PC-3 (cell line): ENCODE results near the gene SLC35A2. TPM values are rescaled to one million over a fixed set of nuclear protein-coding genes. Genes with fewer than 3 reads are reported as not detected.

Experiments used
- ATAC-seq: fragments of 200-7000 bp; cut with Tn5 transposase; 2 replicates; pipeline ENCODE4 v1.9.1; 2020; ENCODE audit warnings: mild to moderate bottlenecking, moderate library complexity
- BruUV-seq: library from RNA; stranded (reverse); fragments of 400-500 nt; replicated peaks from 2 replicates; lab custom pipeline; 2021; lab: Mats Ljungman, UMichigan
- CTCF ChIA-PET: fragments of 300-600 bp; sonication (Branson Sonifier 250); formaldehyde crosslinking; loops from one replicate; lab custom pipeline; 2022; ENCODE audit warnings: antibody characterized with exemption; lab: Charles Lee
- POLR2A ChIA-PET: fragments of 300-600 bp; sonication (Branson Sonifier 250); formaldehyde crosslinking; loops from one replicate; lab custom pipeline; 2022; ENCODE audit warnings: antibody characterized with exemption; ENCODE audit not compliant: unreplicated experiment; lab: Charles Lee
- DNase-seq: peaks from one replicate; pipeline ENCODE4 v3.0.0-alpha.2; 2015
- H2AFZ ChIP-seq: fragments of 300-600 bp; sonication (generic); 2 replicates; pipeline ENCODE4 v1.6.0; 2016; ENCODE audit warnings: antibody characterized with exemption, low read length
- H3F3A ChIP-seq: fragments of 300-600 bp; sonication (generic); one replicate; pipeline ENCODE4 v1.6.0; 2017; ENCODE audit warnings: antibody characterized with exemption, low read length, control low read depth, mild to moderate bottlenecking; ENCODE audit not compliant: unreplicated experiment
- H3K27ac ChIP-seq: fragments of 300-600 bp; sonication (generic); 2 replicates; pipeline ENCODE4 v1.5.1; 2016; ENCODE audit warnings: mild to moderate bottlenecking, low read length
- H3K27me3 ChIP-seq: fragments of 300-600 bp; sonication (generic); 2 replicates; pipeline ENCODE4 v1.6.1; 2016; ENCODE audit warnings: low read length, mixed read lengths
- H3K36me3 ChIP-seq: fragments of 300-600 bp; sonication (generic); 2 replicates; pipeline ENCODE4 v1.6.1; 2016; ENCODE audit warnings: low read depth, mixed run types, low read length, mixed read lengths
- H3K4me1 ChIP-seq: fragments of 300-600 bp; sonication (generic); 2 replicates; pipeline ENCODE4 v1.5.1; 2016; ENCODE audit warnings: low read length; ENCODE audit not compliant: insufficient read depth
- H3K4me2 ChIP-seq: fragments of 300-600 bp; sonication (generic); 2 replicates; pipeline ENCODE4 v1.6.0; 2016; ENCODE audit warnings: low read length
- H3K4me3 ChIP-seq: fragments of 300-600 bp; sonication (generic); 2 replicates; pipeline ENCODE4 v1.5.1; 2016; ENCODE audit warnings: mild to moderate bottlenecking, low read length, mixed read lengths
- H3K79me2 ChIP-seq: fragments of 300-600 bp; sonication (generic); 2 replicates; pipeline ENCODE4 v1.6.1; 2017; ENCODE audit warnings: low read length, mixed read lengths
- H3K9ac ChIP-seq: fragments of 300-600 bp; sonication (generic); 2 replicates; pipeline ENCODE4 v1.6.0; 2016; ENCODE audit warnings: mild to moderate bottlenecking, low read length
- H3K9me2 ChIP-seq: fragments of 300-600 bp; sonication (generic); replicated peaks from 2 replicates; pipeline ENCODE4 v1.6.1; 2016; ENCODE audit warnings: mixed run types, low read length, mixed read lengths
- H3K9me3 ChIP-seq: fragments of 300-600 bp; sonication (generic); 2 replicates; pipeline ENCODE4 v1.6.1; 2016; ENCODE audit warnings: low read length, mixed read lengths
- H4K20me1 ChIP-seq: fragments of 300-600 bp; sonication (generic); 2 replicates; pipeline ENCODE4 v1.6.1; 2016; ENCODE audit warnings: low read length, mixed read lengths
- EZH2 ChIP-seq: fragments of 300-600 bp; sonication (generic); IDR thresholded peaks from one replicate; pipeline ENCODE4 v1.6.1; 2017; ENCODE audit warnings: antibody characterized with exemption, mild to moderate bottlenecking, low read length; ENCODE audit not compliant: unreplicated experiment
- EZH2phosphoT487 ChIP-seq: fragments of 300-600 bp; sonication (generic); IDR thresholded peaks from 2 replicates; pipeline ENCODE4 v1.6.1; 2018; ENCODE audit warnings: mild to moderate bottlenecking, antibody characterized with exemption, low read length, borderline replicate concordance
- intact Hi-C: fragments of 100-400 bp; cut with micrococcal nuclease; formaldehyde crosslinking; loops from 2 replicates; pipeline ENCODE4 v1.9.0; 2023
- total RNA-seq: library from RNA; depleted of rRNA; stranded (reverse); fragments of >200 nt; gene quantifications from 2 replicates; pipeline ENCODE4 v1.2.3, GENCODE V29; 2014
- TF ChIP-seq, protein P1 (sequence below): fragments of 300-600 bp; sonication (generic); conservative IDR thresholded peaks from 2 replicates; pipeline ENCODE4 v1.5.1; 2017; ENCODE audit warnings: antibody characterized with exemption, low read depth, mild to moderate bottlenecking, low read length

Gene SLC35A2
- total RNA-seq, 1 experiment from 2014 or later = 46.8 TPM

DNA sequence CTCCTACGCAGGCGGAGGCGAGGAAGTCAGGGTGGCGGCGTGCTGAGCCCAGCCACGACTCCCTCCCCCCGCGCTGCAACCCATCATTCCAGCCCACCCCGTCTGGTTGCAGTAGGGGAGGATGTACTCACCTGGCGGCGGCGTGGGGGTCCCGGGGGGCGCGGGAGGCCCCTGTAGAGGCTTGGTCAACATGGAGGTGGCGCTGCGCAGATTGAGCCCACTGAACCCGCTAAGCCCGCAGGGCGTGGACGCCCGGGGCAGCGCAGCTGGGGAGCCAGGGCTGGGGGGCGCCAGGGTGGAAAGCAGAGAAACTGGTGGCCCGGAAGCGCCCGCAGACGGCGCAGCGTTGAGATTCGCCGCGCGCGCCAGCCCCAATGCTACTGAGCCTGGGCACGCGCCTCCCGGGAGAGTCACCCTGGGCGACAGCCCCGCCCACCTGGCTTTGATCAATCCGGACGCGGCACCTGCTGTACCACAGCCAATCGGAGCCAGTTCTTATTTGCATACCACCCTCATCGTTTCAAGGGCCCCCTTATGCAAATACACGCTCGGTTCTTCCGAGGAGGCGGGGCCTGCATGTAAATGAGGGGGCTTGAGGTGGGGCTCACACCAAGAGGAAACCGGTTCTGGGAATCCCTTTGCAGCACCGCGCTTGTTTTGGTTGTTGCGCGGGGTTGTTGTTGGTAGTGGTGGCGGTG, 7.3 kb upstream of the SLC35A2 start, which contains the start of gene PIM2:
Gene PIM2 (minus strand): TSS at position 382 of the 698 bp plus-strand sequence. CDS start 190 bp downstream, at position 192.
- intact Hi-C loops = loop anchor here (1.0 to 5.0 kb wide), 3 partner anchors 39 to 156 kb away; partner anchors contain the start of genes GLOD5 and OTUD5
- Histone ChIP-seq H3K27me3 (no peaks in the 10 kb centered on the region), H3K36me3 (peaks cover 13% of the 10 kb centered on the region; the same call in 1 of the 2 replicates), H3F3A (no peaks in the 10 kb centered on the region), H2AFZ (peak within 1 kb of the TSS; percentile 57), H3K9me3 (no peaks in the 10 kb centered on the region), H3K9ac (peak within 1 kb of the TSS; percentile 75), H3K9me2 (no peaks in the 10 kb centered on the region), H3K4me1 (peaks cover 13% of the 10 kb centered on the region), H3K79me2 (peaks cover 29% of the 10 kb centered on the region), H3K4me2 (peak within 1 kb of the TSS; percentile 98), H3K4me3 (peak within 1 kb of the TSS; percentile 90), H3K27ac (no peak within 1 kb of the TSS), H4K20me1 (no peaks in the 10 kb centered on the region)
- ATAC-seq (peak; percentile 83), DNase-seq (peak; percentile 95)
- TSS peak; percentile 18 for BruUV-seq
- TF ChIP-seq, protein P1, sequence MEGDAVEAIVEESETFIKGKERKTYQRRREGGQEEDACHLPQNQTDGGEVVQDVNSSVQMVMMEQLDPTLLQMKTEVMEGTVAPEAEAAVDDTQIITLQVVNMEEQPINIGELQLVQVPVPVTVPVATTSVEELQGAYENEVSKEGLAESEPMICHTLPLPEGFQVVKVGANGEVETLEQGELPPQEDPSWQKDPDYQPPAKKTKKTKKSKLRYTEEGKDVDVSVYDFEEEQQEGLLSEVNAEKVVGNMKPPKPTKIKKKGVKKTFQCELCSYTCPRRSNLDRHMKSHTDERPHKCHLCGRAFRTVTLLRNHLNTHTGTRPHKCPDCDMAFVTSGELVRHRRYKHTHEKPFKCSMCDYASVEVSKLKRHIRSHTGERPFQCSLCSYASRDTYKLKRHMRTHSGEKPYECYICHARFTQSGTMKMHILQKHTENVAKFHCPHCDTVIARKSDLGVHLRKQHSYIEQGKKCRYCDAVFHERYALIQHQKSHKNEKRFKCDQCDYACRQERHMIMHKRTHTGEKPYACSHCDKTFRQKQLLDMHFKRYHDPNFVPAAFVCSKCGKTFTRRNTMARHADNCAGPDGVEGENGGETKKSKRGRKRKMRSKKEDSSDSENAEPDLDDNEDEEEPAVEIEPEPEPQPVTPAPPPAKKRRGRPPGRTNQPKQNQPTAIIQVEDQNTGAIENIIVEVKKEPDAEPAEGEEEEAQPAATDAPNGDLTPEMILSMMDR = no peak
- TF ChIP-seq EZH2phosphoT487 (no peak), EZH2 (no peak)
- ChIA-PET CTCF (no interaction called here), POLR2A (no interaction called here)

DNA sequence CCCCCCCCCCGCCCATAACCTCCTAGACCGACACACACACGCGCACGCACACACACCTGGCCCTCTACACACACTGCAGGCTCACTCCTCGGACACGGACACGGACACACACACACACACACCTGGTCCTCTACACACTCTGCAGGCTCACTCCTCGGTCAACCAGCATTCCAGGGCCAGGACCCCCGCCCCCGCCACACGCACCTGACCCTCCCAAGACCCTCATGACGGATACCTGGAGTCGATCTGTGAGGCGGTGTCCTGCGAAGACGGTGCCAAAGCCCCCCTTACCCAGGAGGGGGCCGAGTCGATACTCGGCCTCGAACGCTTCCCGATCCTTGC, 6.8 kb upstream of the SLC35A2 start:
- H3K79me2 ChIP-seq = peaks cover 29% of the 10 kb centered on the region
- peak; percentile 7; the same call in 1 of the 2 replicates for ATAC-seq
- no peaks in the 10 kb centered on the region for H3K9me2 ChIP-seq
- no peak overlapping the region for H3K27ac ChIP-seq
- DNase-seq = no peak
- intact Hi-C loops = loop anchor here (5.0 kb wide), 2 partner anchors 39 to 156 kb away; partner anchors contain the start of genes GLOD5 and OTUD5
- H2AFZ ChIP-seq = peak overlapping the region; percentile 48; the same call in 1 of the 2 replicates
- H3K9ac ChIP-seq = peak overlapping the region; percentile 75
- H3K9me3 ChIP-seq = no peaks in the 10 kb centered on the region
- POLR2A ChIA-PET = no interaction called here
- no TSS peak for BruUV-seq
- no peaks in the 10 kb centered on the region for H3K27me3 ChIP-seq
- no peaks in the 10 kb centered on the region for H3F3A ChIP-seq
- no peaks in the 10 kb centered on the region for H4K20me1 ChIP-seq
- peaks cover 13% of the 10 kb centered on the region for H3K4me1 ChIP-seq
- H3K4me2 ChIP-seq = peak overlapping the region; percentile 98
- H3K4me3 ChIP-seq = peak overlapping the region; percentile 90
- CTCF ChIA-PET = no interaction called here
- H3K36me3 ChIP-seq = peaks cover 11% of the 10 kb centered on the region; the same call in 1 of the 2 replicates
- TF ChIP-seq EZH2 = no peak
- TF ChIP-seq, protein P1 = no peak
